HepG2 (cell line): Measurements from ENCODE around the gene CCM2. TPM values are rescaled to one million over a fixed set of nuclear protein-coding genes. Genes with fewer than 3 reads are reported as not detected.

Experiments
- ATAC-seq: fragments of 200-7000 bp; cut with Tn5 transposase; 3 replicates; pipeline ENCODE4 v1.9.1; 2020; ENCODE audit warnings: mild to moderate bottlenecking, moderate library complexity
- BruUV-seq: library from RNA; stranded (reverse); fragments of 400-500 nt; replicated peaks from 2 replicates; lab custom pipeline; 2021; lab: Mats Ljungman, UMichigan
- CTCF ChIA-PET: fragments of 300-600 bp; formaldehyde crosslinking; extraction: SDS; loops from one replicate; lab custom pipeline; 2021; ENCODE audit warnings: low total read pairs, inconsistent platforms, low intra/inter-chr PET ratio; lab: Yijun Ruan, JAX
- POLR2A ChIA-PET: fragments of 350-600 bp; sonication (Branson Sonifier 250); formaldehyde crosslinking; loops from one replicate; lab custom pipeline; 2020; ENCODE audit warnings: antibody characterized with exemption, inconsistent platforms; lab: Yijun Ruan, JAX
- DNase-seq: peaks from one replicate; pipeline ENCODE4 v3.0.0-alpha.2; 2015; ENCODE audit warnings: low spot score
- FAIRE-seq: peaks from 3 replicates; lab custom pipeline; 2011; peaks lifted over from hg19 to GRCh38; lab: Jason Lieb, UNC
- H2AFZ ChIP-seq: one replicate; pipeline ENCODE4 v1.6.1; 2011; ENCODE audit warnings: low read length, inconsistent platforms
- H3K27ac ChIP-seq: fragments of 300-600 bp; 3 replicates; pipeline ENCODE4 v1.8.0; 2011; ENCODE audit warnings: mixed run types, mild to moderate bottlenecking, mixed read lengths, low read length, inconsistent platforms; ENCODE audit not compliant: insufficient read depth; ENCODE audit errors: extremely low read length
- H3K27me3 ChIP-seq, 2 experiments: fragments of 200-600 bp in 1 of 2; 2 replicates in 1 of 2; 3 replicates in 1 of 2; pipeline versions ENCODE4 v1.6.0 to v1.8.0; 2011; ENCODE audit warnings: low read length in 2 of 2, mild to moderate bottlenecking in 2 of 2, moderate library complexity in 2 of 2, inconsistent platforms in 1 of 2; ENCODE audit not compliant: insufficient read depth in 2 of 2, control insufficient read depth in 1 of 2
- H3K36me3 ChIP-seq, 2 experiments: fragments of 200-600 bp in 1 of 2; replicated peaks in 1 of 2; 2 replicates in 1 of 2; 3 replicates in 1 of 2; pipeline versions ENCODE4 v1.5.1 to v1.8.0; 2011; ENCODE audit warnings: low read length in 2 of 2, inconsistent platforms in 1 of 2; ENCODE audit not compliant: insufficient read depth in 2 of 2, control insufficient read depth in 1 of 2
- H3K4me1 ChIP-seq: 2 replicates; pipeline ENCODE4 v1.5.1; 2012; ENCODE audit warnings: low read length, inconsistent platforms; ENCODE audit not compliant: insufficient read depth
- H3K4me2 ChIP-seq: 2 replicates; pipeline ENCODE4 v1.6.0; 2011; ENCODE audit warnings: low read depth, low read length, inconsistent platforms
- H3K4me3 ChIP-seq, 3 experiments: fragments of 200-600 bp in 1 of 3; sonication (generic), shearing (Covaris generic) in 1 of 3; replicated peaks in 1 of 3; 2 replicates each; pipeline ENCODE4 v1.5.1; 2011 to 2016; ENCODE audit warnings: low read length in 3 of 3, inconsistent platforms in 2 of 3, low read depth in 2 of 3, mild to moderate bottlenecking in 2 of 3, control low read depth in 1 of 3, mixed read lengths in 1 of 3; ENCODE audit not compliant: insufficient read depth in 1 of 3
- H3K79me2 ChIP-seq: one replicate; pipeline ENCODE4 v1.6.1; 2011; ENCODE audit warnings: low read length, inconsistent platforms; ENCODE audit not compliant: insufficient read depth
- H3K9ac ChIP-seq: 2 replicates; pipeline ENCODE4 v1.6.0; 2011; ENCODE audit warnings: mild to moderate bottlenecking, low read depth, low read length, inconsistent platforms; ENCODE audit not compliant: insufficient read depth
- H3K9me3 ChIP-seq: 2 replicates; pipeline ENCODE4 v1.5.1; 2012; ENCODE audit warnings: mild to moderate bottlenecking, low read length
- H4K20me1 ChIP-seq: 2 replicates; pipeline ENCODE4 v1.6.0; 2011; ENCODE audit warnings: inconsistent platforms, mild to moderate bottlenecking, low read length, moderate library complexity; ENCODE audit not compliant: insufficient read depth
- GTF2F1 ChIP-seq: fragments of 150-350 bp; IDR thresholded peaks from 2 replicates; pipeline ENCODE4 v1.6.1; 2014; ENCODE audit warnings: low read length
- HDAC6 ChIP-seq: fragments of 200-600 bp; sonication (generic); IDR thresholded peaks from 2 replicates; pipeline ENCODE4 v1.7.0; 2017; ENCODE audit warnings: mild to moderate bottlenecking, antibody characterized with exemption, low read length, low read depth
- MIXL1 ChIP-seq: IDR thresholded peaks from 2 replicates; pipeline ENCODE4 v1.6.1; 2016
- PPARG ChIP-seq: conservative IDR thresholded peaks from 2 replicates; pipeline ENCODE4 v1.6.1; 2016; ENCODE audit warnings: missing biosample characterization, missing genetic modification reagents
- ZFP36 ChIP-seq: fragments of 150-350 bp; IDR thresholded peaks from 2 replicates; pipeline ENCODE4 v1.6.1; 2018; ENCODE audit warnings: borderline replicate concordance, low read length, low read depth; ENCODE audit not compliant: partially characterized antibody
- ZFX ChIP-seq: sonication (generic); formaldehyde crosslinking; IDR thresholded peaks from 2 replicates; pipeline ENCODE4 v1.4.0; 2020; ENCODE audit warnings: mild to moderate bottlenecking, low read depth, missing genetic modification reagents, moderate library complexity
- ZNF205 ChIP-seq: IDR thresholded peaks from 2 replicates; pipeline ENCODE4 v1.6.1; 2018; ENCODE audit warnings: missing biosample characterization, missing genetic modification reagents
- ZNF264 ChIP-seq: sonication (generic); formaldehyde crosslinking; IDR thresholded peaks from 2 replicates; pipeline ENCODE4 v1.4.0; 2020; ENCODE audit warnings: missing genetic modification reagents
- ZNF367 ChIP-seq: sonication (generic); formaldehyde crosslinking; IDR thresholded peaks from 2 replicates; pipeline ENCODE4 v1.4.0; 2020; ENCODE audit warnings: missing genetic modification reagents, borderline replicate concordance
- ZNF383 ChIP-seq: sonication (generic); formaldehyde crosslinking; IDR thresholded peaks from 2 replicates; pipeline ENCODE4 v1.4.0; 2020; ENCODE audit warnings: missing genetic modification reagents, mild to moderate bottlenecking, borderline replicate concordance
- ZNF839 ChIP-seq: sonication (generic); formaldehyde crosslinking; IDR thresholded peaks from 2 replicates; pipeline ENCODE4 v1.4.0; 2020; ENCODE audit warnings: missing genetic modification reagents, mild to moderate bottlenecking, borderline replicate concordance
- WGBS: methylation state at CpG from one replicate; pipeline ENCODE4 v1.1.6; 2017; ENCODE audit warnings: low lambda C conversion rate; 5-methylcytosine and 5-hydroxymethylcytosine counted together
- in situ Hi-C: cut with HindIII; loops from 2 replicates; pipeline ENCODE4 v1.10.0; 2017; ENCODE audit warnings: low pct_unique_long_range_greater_than_20kb; ENCODE audit not compliant: extremely low pct_ligation_motif_present
- intact Hi-C: fragments of 100-400 bp; cut with micrococcal nuclease; formaldehyde crosslinking; loops from one replicate; pipeline ENCODE4 v1.10.0; 2022; ENCODE audit not compliant: unreplicated experiment
- polyA plus RNA-seq, 8 experiments: library from polyadenylated mRNA; depleted of rRNA in 3 of 8; stranded (reverse) in 7 of 8; unstranded in 1 of 8; fragments of >200 nt; fragmentation: Illumina TruSeq in 4 of 8; extraction: Trizol in 4 of 8; gene quantifications; 2 replicates each; pipeline versions ENCODE4 v1.2.1 to v1.2.3, GENCODE V29; 2011 to 2016; ENCODE audit warnings: low read depth in 4 of 8, missing spikeins in 1 of 8, mixed read lengths in 1 of 8; ENCODE audit not compliant: insufficient read depth in 1 of 8
- total RNA-seq, 5 experiments: library from RNA; depleted of rRNA; stranded (reverse); fragments of >200 nt; fragmentation: Illumina TruSeq; extraction: Trizol; gene quantifications; 2 replicates each; pipeline ENCODE4 v1.2.3, GENCODE V29; 2016; ENCODE audit warnings: low read depth in 1 of 5
- TF ChIP-seq, protein P1 (sequence below): sonication (generic); formaldehyde crosslinking; IDR thresholded peaks from 2 replicates; pipeline ENCODE4 v1.5.0; 2020; ENCODE audit warnings: mild to moderate bottlenecking, missing genetic modification reagents
- TF ChIP-seq, protein P2 (sequence below): sonication (generic); formaldehyde crosslinking; IDR thresholded peaks from 2 replicates; pipeline ENCODE4 v1.4.0; 2020; ENCODE audit warnings: missing genetic modification reagents

Gene CCM2
- total and polyA plus RNA-seq, 2 of the 13 experiments (the other 11 are each of a cell fraction or from before 2014, with no cell fraction given): 13.7 to 15.8 TPM

DNA sequence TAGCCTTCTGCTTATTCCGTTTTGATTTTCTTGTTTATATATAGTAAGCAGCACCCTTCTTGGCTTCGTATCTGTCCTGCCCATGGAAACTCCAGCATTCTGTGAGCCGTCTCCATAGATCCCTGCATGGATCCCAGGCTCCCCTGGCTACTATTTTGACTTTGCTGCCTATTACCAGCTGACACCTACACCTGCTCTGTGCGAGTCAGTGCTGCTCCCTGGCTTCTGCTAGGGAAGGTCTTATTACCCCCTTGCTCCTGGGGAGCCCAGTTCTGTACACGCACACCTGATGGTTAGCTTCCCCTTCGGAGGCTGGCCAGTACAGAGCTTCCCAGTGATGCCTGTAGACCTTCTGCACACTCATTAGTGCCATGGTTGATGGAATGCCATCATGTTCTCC, 53.4 kb downstream of the CCM2 start:
- intact Hi-C loops (no loop called here), in situ Hi-C loops (no loop called here)
- H2AFZ ChIP-seq: no peak overlapping the region
- H3K4me2 ChIP-seq: no peak overlapping the region
- TF ChIP-seq HDAC6 (no peak), MIXL1 (no peak), PPARG (CRISPR knock-in tag) (no peak), ZNF383 (CRISPR knock-in tag) (no peak), ZNF839 (CRISPR knock-in tag) (no peak), ZFP36 (no peak), GTF2F1 (no peak), ZNF205 (CRISPR knock-in tag) (no peak), ZNF264 (CRISPR knock-in tag) (no peak), ZFX (CRISPR knock-in tag) (no peak), ZNF367 (CRISPR knock-in tag) (no peak)
- TF ChIP-seq, protein P1, sequence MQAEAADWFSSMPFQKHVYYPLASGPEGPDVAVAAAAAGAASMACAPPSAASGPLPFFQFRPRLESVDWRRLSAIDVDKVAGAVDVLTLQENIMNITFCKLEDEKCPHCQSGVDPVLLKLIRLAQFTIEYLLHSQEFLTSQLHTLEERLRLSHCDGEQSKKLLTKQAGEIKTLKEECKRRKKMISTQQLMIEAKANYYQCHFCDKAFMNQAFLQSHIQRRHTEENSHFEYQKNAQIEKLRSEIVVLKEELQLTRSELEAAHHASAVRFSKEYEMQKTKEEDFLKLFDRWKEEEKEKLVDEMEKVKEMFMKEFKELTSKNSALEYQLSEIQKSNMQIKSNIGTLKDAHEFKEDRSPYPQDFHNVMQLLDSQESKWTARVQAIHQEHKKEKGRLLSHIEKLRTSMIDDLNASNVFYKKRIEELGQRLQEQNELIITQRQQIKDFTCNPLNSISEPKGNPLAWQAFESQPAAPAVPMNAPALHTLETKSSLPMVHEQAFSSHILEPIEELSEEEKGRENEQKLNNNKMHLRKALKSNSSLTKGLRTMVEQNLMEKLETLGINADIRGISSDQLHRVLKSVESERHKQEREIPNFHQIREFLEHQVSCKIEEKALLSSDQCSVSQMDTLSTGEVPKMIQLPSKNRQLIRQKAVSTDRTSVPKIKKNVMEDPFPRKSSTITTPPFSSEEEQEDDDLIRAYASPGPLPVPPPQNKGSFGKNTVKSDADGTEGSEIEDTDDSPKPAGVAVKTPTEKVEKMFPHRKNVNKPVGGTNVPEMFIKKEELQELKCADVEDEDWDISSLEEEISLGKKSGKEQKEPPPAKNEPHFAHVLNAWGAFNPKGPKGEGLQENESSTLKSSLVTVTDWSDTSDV (CRISPR knock-in tag): no peak
- TF ChIP-seq, protein P2, sequence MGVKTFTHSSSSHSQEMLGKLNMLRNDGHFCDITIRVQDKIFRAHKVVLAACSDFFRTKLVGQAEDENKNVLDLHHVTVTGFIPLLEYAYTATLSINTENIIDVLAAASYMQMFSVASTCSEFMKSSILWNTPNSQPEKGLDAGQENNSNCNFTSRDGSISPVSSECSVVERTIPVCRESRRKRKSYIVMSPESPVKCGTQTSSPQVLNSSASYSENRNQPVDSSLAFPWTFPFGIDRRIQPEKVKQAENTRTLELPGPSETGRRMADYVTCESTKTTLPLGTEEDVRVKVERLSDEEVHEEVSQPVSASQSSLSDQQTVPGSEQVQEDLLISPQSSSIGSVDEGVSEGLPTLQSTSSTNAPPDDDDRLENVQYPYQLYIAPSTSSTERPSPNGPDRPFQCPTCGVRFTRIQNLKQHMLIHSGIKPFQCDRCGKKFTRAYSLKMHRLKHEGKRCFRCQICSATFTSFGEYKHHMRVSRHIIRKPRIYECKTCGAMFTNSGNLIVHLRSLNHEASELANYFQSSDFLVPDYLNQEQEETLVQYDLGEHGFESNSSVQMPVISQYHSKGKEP (CRISPR knock-in tag): no peak
- FAIRE-seq (no peak), DNase-seq (no peak), ATAC-seq (no peak)
- ChIA-PET POLR2A (no interaction called here), CTCF (no interaction called here)
- H4K20me1 ChIP-seq: no peaks in the 10 kb centered on the region
- H3K4me3 ChIP-seq: no peak overlapping the region
- no TSS peak for BruUV-seq
- no peak overlapping the region for H3K27ac ChIP-seq
- H3K9me3 ChIP-seq: no peaks in the 10 kb centered on the region
- no peaks in the 10 kb centered on the region; a peak in 1 of 5 replicates for H3K36me3 ChIP-seq
- H3K9ac ChIP-seq: no peak overlapping the region
- H3K4me1 ChIP-seq: no peaks in the 10 kb centered on the region
- WGBS: 94% methylated on average over 6 of the region's 6 CpGs
- H3K27me3 ChIP-seq: no peaks in the 10 kb centered on the region
- H3K79me2 ChIP-seq: no peaks in the 10 kb centered on the region
